ENCODE results near the gene EXOC6B. TPM values are rescaled to one million over a fixed set of nuclear protein-coding genes. Genes with fewer than 3 reads are reported as not detected.

EXOC6B gene
- total RNA-seq, 1 experiment from 2014 or later, result 33.7 TPM

GRCh38 chr2:72208225-72208624 lies 617.6 kb downstream of the EXOC6B start:
- CTCF ChIA-PET, result no interaction called here
- TF ChIP-seq, protein P1, sequence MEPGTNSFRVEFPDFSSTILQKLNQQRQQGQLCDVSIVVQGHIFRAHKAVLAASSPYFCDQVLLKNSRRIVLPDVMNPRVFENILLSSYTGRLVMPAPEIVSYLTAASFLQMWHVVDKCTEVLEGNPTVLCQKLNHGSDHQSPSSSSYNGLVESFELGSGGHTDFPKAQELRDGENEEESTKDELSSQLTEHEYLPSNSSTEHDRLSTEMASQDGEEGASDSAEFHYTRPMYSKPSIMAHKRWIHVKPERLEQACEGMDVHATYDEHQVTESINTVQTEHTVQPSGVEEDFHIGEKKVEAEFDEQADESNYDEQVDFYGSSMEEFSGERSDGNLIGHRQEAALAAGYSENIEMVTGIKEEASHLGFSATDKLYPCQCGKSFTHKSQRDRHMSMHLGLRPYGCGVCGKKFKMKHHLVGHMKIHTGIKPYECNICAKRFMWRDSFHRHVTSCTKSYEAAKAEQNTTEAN (CRISPR knock-in tag; IDR thresholded peaks at IDR 0.05), result no peak
- no peak for TF ChIP-seq RORB (CRISPR knock-in tag; IDR thresholded peaks at IDR 0.05)
- no peak for TF ChIP-seq SMAD4 (CRISPR knock-in tag; IDR thresholded peaks at IDR 0.05)
- TF ChIP-seq TCF7 (CRISPR knock-in tag; IDR thresholded peaks at IDR 0.05; ENCODE audit: low read depth), result no peak
- no peak for TF ChIP-seq ESRRA (CRISPR knock-in tag; IDR thresholded peaks at IDR 0.05; ENCODE audit: borderline replicate concordance)
- TF ChIP-seq, protein P2, sequence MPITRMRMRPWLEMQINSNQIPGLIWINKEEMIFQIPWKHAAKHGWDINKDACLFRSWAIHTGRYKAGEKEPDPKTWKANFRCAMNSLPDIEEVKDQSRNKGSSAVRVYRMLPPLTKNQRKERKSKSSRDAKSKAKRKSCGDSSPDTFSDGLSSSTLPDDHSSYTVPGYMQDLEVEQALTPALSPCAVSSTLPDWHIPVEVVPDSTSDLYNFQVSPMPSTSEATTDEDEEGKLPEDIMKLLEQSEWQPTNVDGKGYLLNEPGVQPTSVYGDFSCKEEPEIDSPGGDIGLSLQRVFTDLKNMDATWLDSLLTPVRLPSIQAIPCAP (CRISPR knock-in tag; IDR thresholded peaks at IDR 0.05), result no peak
- no peak for TF ChIP-seq ARID4B (CRISPR knock-in tag; IDR thresholded peaks at IDR 0.05; ENCODE audit: borderline replicate concordance)
- TF ChIP-seq HMGA2 (CRISPR knock-in tag; IDR thresholded peaks at IDR 0.05), result no peak
- TF ChIP-seq, protein P3, sequence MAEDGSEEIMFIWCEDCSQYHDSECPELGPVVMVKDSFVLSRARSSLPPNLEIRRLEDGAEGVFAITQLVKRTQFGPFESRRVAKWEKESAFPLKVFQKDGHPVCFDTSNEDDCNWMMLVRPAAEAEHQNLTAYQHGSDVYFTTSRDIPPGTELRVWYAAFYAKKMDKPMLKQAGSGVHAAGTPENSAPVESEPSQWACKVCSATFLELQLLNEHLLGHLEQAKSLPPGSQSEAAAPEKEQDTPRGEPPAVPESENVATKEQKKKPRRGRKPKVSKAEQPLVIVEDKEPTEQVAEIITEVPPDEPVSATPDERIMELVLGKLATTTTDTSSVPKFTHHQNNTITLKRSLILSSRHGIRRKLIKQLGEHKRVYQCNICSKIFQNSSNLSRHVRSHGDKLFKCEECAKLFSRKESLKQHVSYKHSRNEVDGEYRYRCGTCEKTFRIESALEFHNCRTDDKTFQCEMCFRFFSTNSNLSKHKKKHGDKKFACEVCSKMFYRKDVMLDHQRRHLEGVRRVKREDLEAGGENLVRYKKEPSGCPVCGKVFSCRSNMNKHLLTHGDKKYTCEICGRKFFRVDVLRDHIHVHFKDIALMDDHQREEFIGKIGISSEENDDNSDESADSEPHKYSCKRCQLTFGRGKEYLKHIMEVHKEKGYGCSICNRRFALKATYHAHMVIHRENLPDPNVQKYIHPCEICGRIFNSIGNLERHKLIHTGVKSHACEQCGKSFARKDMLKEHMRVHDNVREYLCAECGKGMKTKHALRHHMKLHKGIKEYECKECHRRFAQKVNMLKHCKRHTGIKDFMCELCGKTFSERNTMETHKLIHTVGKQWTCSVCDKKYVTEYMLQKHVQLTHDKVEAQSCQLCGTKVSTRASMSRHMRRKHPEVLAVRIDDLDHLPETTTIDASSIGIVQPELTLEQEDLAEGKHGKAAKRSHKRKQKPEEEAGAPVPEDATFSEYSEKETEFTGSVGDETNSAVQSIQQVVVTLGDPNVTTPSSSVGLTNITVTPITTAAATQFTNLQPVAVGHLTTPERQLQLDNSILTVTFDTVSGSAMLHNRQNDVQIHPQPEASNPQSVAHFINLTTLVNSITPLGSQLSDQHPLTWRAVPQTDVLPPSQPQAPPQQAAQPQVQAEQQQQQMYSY (CRISPR knock-in tag; IDR thresholded peaks at IDR 0.05), result no peak
- no peak for TF ChIP-seq JAZF1 (CRISPR knock-in tag; IDR thresholded peaks at IDR 0.05)
- TF ChIP-seq, protein P4, sequence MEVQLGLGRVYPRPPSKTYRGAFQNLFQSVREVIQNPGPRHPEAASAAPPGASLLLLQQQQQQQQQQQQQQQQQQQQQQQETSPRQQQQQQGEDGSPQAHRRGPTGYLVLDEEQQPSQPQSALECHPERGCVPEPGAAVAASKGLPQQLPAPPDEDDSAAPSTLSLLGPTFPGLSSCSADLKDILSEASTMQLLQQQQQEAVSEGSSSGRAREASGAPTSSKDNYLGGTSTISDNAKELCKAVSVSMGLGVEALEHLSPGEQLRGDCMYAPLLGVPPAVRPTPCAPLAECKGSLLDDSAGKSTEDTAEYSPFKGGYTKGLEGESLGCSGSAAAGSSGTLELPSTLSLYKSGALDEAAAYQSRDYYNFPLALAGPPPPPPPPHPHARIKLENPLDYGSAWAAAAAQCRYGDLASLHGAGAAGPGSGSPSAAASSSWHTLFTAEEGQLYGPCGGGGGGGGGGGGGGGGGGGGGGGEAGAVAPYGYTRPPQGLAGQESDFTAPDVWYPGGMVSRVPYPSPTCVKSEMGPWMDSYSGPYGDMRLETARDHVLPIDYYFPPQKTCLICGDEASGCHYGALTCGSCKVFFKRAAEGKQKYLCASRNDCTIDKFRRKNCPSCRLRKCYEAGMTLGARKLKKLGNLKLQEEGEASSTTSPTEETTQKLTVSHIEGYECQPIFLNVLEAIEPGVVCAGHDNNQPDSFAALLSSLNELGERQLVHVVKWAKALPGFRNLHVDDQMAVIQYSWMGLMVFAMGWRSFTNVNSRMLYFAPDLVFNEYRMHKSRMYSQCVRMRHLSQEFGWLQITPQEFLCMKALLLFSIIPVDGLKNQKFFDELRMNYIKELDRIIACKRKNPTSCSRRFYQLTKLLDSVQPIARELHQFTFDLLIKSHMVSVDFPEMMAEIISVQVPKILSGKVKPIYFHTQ (CRISPR knock-in tag; IDR thresholded peaks at IDR 0.05), result no peak
- TF ChIP-seq ATF1 (CRISPR knock-in tag; IDR thresholded peaks at IDR 0.05), result no peak
- TF ChIP-seq, protein P5, sequence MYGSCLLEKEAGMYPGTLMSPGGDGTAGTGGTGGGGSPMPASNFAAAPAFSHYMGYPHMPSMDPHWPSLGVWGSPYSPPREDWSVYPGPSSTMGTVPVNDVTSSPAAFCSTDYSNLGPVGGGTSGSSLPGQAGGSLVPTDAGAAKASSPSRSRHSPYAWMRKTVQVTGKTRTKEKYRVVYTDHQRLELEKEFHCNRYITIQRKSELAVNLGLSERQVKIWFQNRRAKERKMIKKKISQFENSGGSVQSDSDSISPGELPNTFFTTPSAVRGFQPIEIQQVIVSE (CRISPR knock-in tag; IDR thresholded peaks at IDR 0.05; ENCODE audit: borderline replicate concordance), result no peak
- TF ChIP-seq KAT7 (CRISPR knock-in tag; IDR thresholded peaks at IDR 0.05; ENCODE audit: borderline replicate concordance), result no peak
- TF ChIP-seq ZNF232 (CRISPR knock-in tag; IDR thresholded peaks at IDR 0.05), result no peak
- no peak for TF ChIP-seq STAT6 (CRISPR knock-in tag; conservative IDR thresholded peaks at IDR 0.05; ENCODE audit: low read depth)
- no peak for TF ChIP-seq PRRX2 (CRISPR knock-in tag; IDR thresholded peaks at IDR 0.05)
- TF ChIP-seq, protein P6, sequence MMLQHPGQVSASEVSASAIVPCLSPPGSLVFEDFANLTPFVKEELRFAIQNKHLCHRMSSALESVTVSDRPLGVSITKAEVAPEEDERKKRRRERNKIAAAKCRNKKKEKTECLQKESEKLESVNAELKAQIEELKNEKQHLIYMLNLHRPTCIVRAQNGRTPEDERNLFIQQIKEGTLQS (CRISPR knock-in tag; conservative IDR thresholded peaks at IDR 0.05), result no peak

More at GRCh38 chr2:72208225-72208624, 617.6 kb downstream of the EXOC6B start:
- no peak for ATAC-seq
- Mint-ChIP-seq H3K27me3 (ENCODE audit: low read depth) (no peaks in the 10 kb centered on the region), H3K4me3 (no peak overlapping the region), H3K4me1 (peaks cover 9% of the 10 kb centered on the region), H3K36me3 (no peaks in the 10 kb centered on the region), H3K27ac (no peak overlapping the region), H3K9me3 (no peaks in the 10 kb centered on the region)
- POLR2A ChIA-PET, result no interaction called here
- DNase-seq (ENCODE audit: low spot score), result no peak
